ENCODE results near the gene POLE3. TPM values are rescaled to one million over a fixed set of nuclear protein-coding genes. Genes with fewer than 3 reads are reported as not detected.

Gene POLE3
- total RNA-seq, 1 donor from 2014 or later: 58.0 TPM

DNA sequence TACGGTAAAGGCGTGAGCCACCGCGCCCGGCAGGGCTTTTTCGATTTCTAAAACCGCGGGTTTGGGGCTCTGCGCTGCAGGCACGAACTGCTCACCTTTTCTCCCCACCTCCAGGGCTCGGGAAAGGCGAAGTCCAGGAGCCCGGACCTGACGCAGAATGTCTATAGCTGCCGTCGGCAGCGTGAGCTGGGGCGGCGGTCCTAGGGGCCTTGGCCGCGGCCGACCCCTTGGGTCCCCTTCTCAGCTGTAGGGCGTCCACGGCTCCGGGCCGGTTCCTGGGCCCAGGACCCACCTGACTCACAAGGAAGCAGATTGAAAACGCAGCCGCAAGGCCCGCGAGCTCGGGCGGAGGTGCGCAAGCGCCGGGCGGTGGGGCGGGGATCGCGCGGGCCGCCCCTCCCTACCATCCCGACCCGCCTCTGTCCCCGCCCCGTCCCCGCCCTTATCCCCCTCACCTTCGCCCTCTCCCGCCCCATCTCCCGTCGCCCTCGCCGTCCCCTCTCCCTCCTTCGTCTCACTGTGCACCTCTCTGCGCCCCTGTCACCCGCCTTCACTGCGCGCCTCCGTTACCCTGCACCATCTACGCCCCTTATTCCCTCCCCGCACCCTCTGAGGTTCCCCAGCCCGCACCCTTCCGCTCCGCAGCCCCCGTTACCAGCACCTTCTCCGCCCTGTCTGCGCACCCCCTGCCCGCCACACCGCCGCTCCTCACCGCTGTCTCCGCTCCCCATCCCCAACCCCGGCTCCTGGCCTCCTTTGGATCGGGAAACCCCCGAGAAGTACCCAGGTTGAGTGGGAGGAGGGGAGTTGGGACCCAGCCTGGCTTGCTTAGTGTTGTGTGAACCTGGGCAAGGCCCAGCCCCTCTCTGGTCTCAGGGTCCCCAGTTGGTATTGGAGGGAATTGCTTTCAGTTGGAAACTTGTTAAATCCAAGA, 33.6 kb downstream of the POLE3 start, which contains the start of gene HDHD3:
Gene HDHD3, minus strand, starts transcription at position 353 of the 934 bp plus-strand sequence. CDS start 2,632 bp downstream, outside the sequence.
- Histone ChIP-seq H3K27me3 (ENCODE audit: control insufficient read depth, insufficient read depth, low read length) (no peaks in the 10 kb centered on the region), H3K36me3 (ENCODE audit: control insufficient read depth, insufficient read depth, low read length) (no peaks in the 10 kb centered on the region), H3K4me3 (ENCODE audit: low read depth, low read length) (peak within 1 kb of the TSS; percentile 61)
- peak; percentile 29 for DNase-seq (ENCODE audit: low read depth)
- no peak for TF ChIP-seq CTCF (IDR thresholded peaks at IDR 0.05; ENCODE audit: insufficient read depth, low read length, poor library complexity, severe bottlenecking)

DNA sequence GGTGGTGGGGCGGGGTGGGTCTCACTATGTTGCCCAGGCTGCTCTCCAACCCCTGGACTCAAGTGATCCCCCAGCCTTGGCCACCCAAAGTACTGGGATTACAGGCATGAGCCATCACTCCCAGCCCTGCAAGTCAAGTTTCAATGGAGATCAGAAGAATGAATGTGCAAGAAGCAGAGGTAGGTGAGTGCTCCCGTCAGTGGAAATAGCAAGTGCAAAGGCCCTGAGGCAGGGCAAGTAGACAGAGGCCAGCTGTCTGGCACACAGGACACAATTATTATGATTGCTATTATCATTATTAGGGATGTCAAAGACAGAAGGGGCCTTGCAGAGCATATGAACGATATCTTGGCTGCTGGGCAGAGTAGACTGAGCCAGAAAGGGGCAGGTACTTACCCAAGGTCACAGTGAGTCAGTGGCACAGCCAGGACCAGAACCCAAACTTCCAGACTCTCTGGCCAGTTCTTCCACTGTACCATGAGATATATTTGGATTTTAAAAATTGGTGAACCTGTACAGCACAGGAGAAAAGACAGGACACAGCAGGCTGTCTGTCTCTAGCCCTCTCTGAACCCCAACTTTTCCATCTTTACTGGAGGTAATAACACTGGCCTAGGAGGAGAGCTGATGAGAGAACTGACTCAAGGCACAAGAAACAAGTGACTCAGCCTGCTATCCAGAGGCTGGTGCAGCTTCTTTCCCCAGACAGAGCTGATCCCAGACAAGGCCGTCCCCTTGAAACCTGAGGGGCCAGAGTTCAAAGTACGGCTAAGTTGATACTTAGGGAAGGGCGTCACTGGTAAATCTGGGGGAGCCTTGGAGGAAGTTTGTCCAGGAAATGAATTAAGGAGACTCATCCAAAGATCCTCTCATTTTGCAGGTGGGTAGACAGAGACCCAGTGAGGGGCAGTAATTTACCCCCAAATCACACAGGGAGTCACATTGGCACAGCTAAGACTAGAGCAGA, 35.1 kb downstream of the POLE3 start:
- no peaks in the 10 kb centered on the region for H3K27me3 ChIP-seq (ENCODE audit: control insufficient read depth, insufficient read depth, low read length)
- H3K36me3 ChIP-seq (ENCODE audit: control insufficient read depth, insufficient read depth, low read length): no peaks in the 10 kb centered on the region
- H3K4me3 ChIP-seq (ENCODE audit: low read depth, low read length): peak overlapping the region; percentile 21
- DNase-seq (ENCODE audit: low read depth): no peak
- TF ChIP-seq CTCF (IDR thresholded peaks at IDR 0.05; ENCODE audit: insufficient read depth, low read length, poor library complexity, severe bottlenecking): no peak

DNA sequence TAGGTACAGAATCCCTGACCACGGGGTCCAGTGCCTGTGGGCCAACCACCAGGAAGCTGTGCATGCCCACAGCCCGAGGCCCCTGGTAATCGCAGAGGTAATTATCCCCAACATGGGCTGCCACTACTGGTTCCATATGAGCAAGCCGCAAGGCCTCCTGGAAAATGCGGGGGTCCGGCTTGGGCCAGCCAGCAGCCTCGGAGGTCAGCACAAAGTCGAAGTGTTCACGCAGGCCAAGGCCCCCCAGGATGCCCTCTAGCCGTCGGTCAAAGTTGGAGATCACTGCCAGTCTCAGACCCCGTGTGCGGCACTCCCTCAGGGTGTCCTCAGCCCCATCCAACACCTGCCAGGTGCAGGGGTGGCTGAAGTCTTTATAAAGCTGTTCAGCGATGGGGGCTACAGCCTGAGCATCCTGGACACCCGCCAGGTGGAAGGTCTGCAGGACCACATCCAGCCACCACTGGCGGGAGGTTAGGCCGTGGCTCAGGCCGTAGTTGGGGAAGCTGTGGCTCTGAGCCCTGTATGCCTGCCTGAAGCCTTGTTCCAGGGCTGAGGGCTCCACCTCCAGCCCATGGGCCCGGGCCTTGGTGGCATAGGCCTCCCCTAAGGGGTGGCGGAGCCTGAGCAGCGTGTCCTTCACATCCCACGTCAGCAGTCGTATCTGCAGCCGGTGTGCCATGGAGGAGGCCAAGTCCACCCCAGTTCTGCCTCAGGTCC, 36.6 kb downstream of the POLE3 start:
- Histone ChIP-seq H3K27me3 (ENCODE audit: control insufficient read depth, insufficient read depth, low read length) (no peaks in the 10 kb centered on the region), H3K36me3 (ENCODE audit: control insufficient read depth, insufficient read depth, low read length) (no peaks in the 10 kb centered on the region), H3K4me3 (ENCODE audit: low read depth, low read length) (no peak overlapping the region)
- no peak for DNase-seq (ENCODE audit: low read depth)
- no peak for TF ChIP-seq CTCF (IDR thresholded peaks at IDR 0.05; ENCODE audit: insufficient read depth, low read length, poor library complexity, severe bottlenecking)

DNA sequence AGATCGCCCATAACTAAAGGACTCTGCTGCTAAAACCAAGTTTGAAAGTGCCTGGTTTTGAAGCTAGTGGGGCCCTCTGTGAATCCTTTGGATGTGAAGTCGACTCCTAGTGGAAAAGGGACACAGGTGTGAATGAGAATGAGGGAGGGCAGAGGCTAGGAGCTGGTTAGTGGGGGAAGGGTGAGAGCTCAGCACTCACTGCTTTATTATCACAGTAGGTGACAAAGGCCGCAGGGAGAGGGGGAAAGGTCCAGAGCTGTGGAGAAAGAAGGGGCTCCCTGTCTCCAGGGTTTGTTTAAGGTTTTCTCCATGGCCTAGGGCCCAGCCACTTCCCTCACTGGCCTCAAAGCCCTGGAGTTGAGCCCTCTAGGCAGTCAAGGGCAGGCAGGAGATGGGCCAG, 37.2 kb downstream of the POLE3 start:
- no peak for DNase-seq (ENCODE audit: low read depth)
- Histone ChIP-seq H3K27me3 (ENCODE audit: control insufficient read depth, insufficient read depth, low read length) (no peaks in the 10 kb centered on the region), H3K4me3 (ENCODE audit: low read depth, low read length) (no peak overlapping the region), H3K36me3 (ENCODE audit: control insufficient read depth, insufficient read depth, low read length) (no peaks in the 10 kb centered on the region)
- no peak for TF ChIP-seq CTCF (IDR thresholded peaks at IDR 0.05; ENCODE audit: insufficient read depth, low read length, poor library complexity, severe bottlenecking)

DNA sequence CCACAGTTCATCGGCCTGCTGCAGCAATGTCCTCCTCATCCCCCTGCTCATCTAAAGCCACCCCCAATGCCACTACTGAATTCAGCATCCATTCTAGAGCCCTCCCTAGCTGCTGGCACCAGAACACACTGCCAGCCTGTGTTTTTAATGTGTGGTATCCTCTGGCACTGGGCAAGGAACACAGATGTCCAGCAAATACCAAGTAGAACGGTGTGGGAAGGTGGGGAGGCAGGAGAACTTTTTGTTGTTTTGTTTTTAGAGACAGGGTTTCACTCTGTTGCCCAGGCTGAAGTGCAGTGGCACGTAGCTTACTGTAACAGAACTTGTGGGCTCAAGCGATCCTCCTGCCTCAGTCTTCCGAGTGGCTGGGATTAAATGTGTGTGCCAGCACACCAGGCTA, 38.4 kb downstream of the POLE3 start:
- DNase-seq (ENCODE audit: low read depth): no peak
- H3K4me3 ChIP-seq (ENCODE audit: low read depth, low read length): no peak overlapping the region
- no peak for TF ChIP-seq CTCF (IDR thresholded peaks at IDR 0.05; ENCODE audit: insufficient read depth, low read length, poor library complexity, severe bottlenecking)
- no peaks in the 10 kb centered on the region for H3K36me3 ChIP-seq (ENCODE audit: control insufficient read depth, insufficient read depth, low read length)
- no peaks in the 10 kb centered on the region for H3K27me3 ChIP-seq (ENCODE audit: control insufficient read depth, insufficient read depth, low read length)
